K562 (cell line): Measurements from ENCODE around the gene ABCC5. TPM values are rescaled to one million over a fixed set of nuclear protein-coding genes. Genes with fewer than 3 reads are reported as not detected.

ENCODE experiments used
- ELF2 ChIP-seq: fragments of 250-450 bp; sonication (Bioruptor Pico); IDR thresholded peaks from 2 replicates; pipeline ENCODE4 v1.5.0; 2021; ENCODE audit warnings: mild to moderate bottlenecking
- ILF3 ChIP-seq: fragments of 450-650 bp; IDR thresholded peaks from 2 replicates; pipeline ENCODE4 v1.6.1; 2018; ENCODE audit warnings: antibody characterized with exemption, mild to moderate bottlenecking, moderate library complexity, borderline replicate concordance
- KAT7 ChIP-seq: sonication (generic); formaldehyde crosslinking; IDR thresholded peaks from 2 replicates; pipeline ENCODE4 v1.8.0; 2022; ENCODE audit warnings: missing genetic modification reagents, mild to moderate bottlenecking, borderline replicate concordance
- MCM5 ChIP-seq: fragments of 450-650 bp; IDR thresholded peaks from 2 replicates; pipeline ENCODE4 v1.6.1; 2016; ENCODE audit warnings: low read depth
- MCM7 ChIP-seq, 2 experiments: fragments of 450-650 bp; IDR thresholded peaks; 2 replicates each; pipeline ENCODE4 v1.6.1; 2016 to 2018
- NEUROD1 ChIP-seq: fragments of 150-350 bp; IDR thresholded peaks from 2 replicates; pipeline ENCODE4 v1.6.1; 2014; ENCODE audit warnings: borderline replicate concordance, low read length, low read depth; ENCODE audit not compliant: partially characterized antibody
- NR1H2 ChIP-seq: sonication (generic); formaldehyde crosslinking; IDR thresholded peaks from 2 replicates; pipeline ENCODE4 v1.4.0; 2020; ENCODE audit warnings: mild to moderate bottlenecking, missing genetic modification reagents
- POLR3G ChIP-seq: IDR thresholded peaks from 2 replicates; pipeline ENCODE4 v1.6.1; 2011; ENCODE audit not compliant: insufficient read length, insufficient replicate concordance; ENCODE audit errors: extremely low read depth
- PTRF ChIP-seq: fragments of 450-650 bp; IDR thresholded peaks from 2 replicates; pipeline ENCODE4 v1.6.1; 2016; ENCODE audit warnings: mild to moderate bottlenecking, missing genetic modification characterization, missing compliant biosample characterization
- RFX5 ChIP-seq: IDR thresholded peaks from 2 replicates; pipeline ENCODE4 v1.6.1; 2011; ENCODE audit warnings: low read depth, mild to moderate bottlenecking, improper control_type of control experiment, low read length
- SMAD4 ChIP-seq: fragments of 250-450 bp; sonication (Bioruptor Pico); conservative IDR thresholded peaks from 2 replicates; pipeline ENCODE4 v1.8.0; 2021; ENCODE audit warnings: inconsistent platforms, mild to moderate bottlenecking, moderate library complexity
- XRCC5 ChIP-seq: fragments of 200-400 bp; formaldehyde crosslinking; IDR thresholded peaks from 2 replicates; pipeline ENCODE4 v1.6.1; 2017; ENCODE audit warnings: low read depth, mild to moderate bottlenecking, low read length
- ZNF41 ChIP-seq: fragments of 250-450 bp; sonication (Bioruptor Pico); conservative IDR thresholded peaks from 2 replicates; pipeline ENCODE4 v1.4.0; 2020; ENCODE audit warnings: mild to moderate bottlenecking
- polyA plus RNA-seq, 8 experiments: library from polyadenylated mRNA; depleted of rRNA in 4 of 8; stranded (reverse) in 5 of 8; unstranded in 3 of 8; fragments of >200 nt; fragmentation: Nextera tagmentation in 2 of 8; fragmentation: Illumina TruSeq in 1 of 8; extraction: Ambion mirVana in 2 of 8; extraction: Trizol in 1 of 8; gene quantifications; 2 replicates each; pipeline versions ENCODE4 v1.2.1 to v1.2.3, GENCODE V29; 2011 to 2014; ENCODE audit warnings: inconsistent platforms in 1 of 8, missing spikeins in 1 of 8
- total RNA-seq, 7 experiments: library from RNA; depleted of rRNA in 6 of 7; stranded (reverse); fragments of >200 nt in 6 of 7; fragmentation: Illumina TruSeq in 2 of 7; extraction: Trizol in 2 of 7; gene quantifications; 2 replicates each; pipeline versions ENCODE4 v1.2.1 to v1.2.3, GENCODE V29; 2011 to 2021; ENCODE audit warnings: low replicate concordance in 1 of 7
- TF ChIP-seq, protein P1 (sequence below): fragments of 450-650 bp; IDR thresholded peaks from 2 replicates; pipeline ENCODE4 v1.6.1; 2016; ENCODE audit warnings: mild to moderate bottlenecking
- TF ChIP-seq, protein P2 (sequence below), 2 experiments: fragments of 450-650 bp; IDR thresholded peaks; 2 replicates each; pipeline ENCODE4 v1.6.1; 2016; ENCODE audit warnings: mild to moderate bottlenecking in 2 of 2, borderline replicate concordance in 1 of 2, low read depth in 1 of 2, moderate library complexity in 1 of 2

Gene ABCC5
- total and polyA plus RNA-seq, 9 of the 15 experiments (the other 6 are each of a cell fraction or from before 2014, with no cell fraction given), result 22.0 to 53.0 (median 41.9) TPM

DNA sequence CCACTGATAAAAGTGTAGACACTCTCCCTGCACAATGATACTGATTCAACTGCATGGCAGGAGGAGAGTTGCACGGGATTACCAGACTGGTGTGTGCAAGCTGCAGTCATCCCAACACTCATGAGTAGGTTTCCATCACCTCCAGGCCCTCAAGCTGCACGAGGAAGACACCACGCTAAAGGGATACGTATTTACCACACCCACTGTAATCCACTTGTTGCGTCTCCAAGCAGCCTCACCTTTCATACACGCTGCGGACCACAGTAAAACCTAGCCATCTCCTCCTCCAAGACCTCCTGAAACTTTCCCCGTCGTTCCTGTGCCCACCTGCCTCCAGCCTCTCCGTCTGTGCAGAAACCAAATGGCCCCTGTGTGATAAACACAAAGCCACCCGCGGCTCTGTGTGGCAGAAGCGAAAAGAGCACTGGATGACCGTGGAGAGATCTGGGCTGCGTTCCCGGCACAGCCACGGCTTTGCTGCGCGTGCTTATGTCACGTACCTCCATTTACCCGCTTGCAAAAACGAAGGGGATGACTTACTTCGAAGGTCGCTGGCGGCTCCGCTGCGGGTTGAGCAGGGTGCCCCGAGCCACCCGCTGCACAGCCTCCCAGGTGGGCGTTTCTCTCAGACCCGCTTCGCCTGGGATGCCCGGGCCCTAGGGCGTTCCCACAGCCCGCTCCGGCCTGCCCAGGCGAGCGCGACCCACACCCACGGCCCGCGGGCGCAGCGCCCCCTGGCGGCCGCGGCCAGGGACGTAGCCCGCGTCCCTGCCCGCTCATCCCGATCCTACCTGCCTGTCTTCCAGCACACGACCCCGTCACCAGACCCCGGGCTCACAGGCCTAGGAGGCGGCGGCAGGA, 643 bp downstream of the ABCC5 start (continued):
- TF ChIP-seq, protein P1, sequence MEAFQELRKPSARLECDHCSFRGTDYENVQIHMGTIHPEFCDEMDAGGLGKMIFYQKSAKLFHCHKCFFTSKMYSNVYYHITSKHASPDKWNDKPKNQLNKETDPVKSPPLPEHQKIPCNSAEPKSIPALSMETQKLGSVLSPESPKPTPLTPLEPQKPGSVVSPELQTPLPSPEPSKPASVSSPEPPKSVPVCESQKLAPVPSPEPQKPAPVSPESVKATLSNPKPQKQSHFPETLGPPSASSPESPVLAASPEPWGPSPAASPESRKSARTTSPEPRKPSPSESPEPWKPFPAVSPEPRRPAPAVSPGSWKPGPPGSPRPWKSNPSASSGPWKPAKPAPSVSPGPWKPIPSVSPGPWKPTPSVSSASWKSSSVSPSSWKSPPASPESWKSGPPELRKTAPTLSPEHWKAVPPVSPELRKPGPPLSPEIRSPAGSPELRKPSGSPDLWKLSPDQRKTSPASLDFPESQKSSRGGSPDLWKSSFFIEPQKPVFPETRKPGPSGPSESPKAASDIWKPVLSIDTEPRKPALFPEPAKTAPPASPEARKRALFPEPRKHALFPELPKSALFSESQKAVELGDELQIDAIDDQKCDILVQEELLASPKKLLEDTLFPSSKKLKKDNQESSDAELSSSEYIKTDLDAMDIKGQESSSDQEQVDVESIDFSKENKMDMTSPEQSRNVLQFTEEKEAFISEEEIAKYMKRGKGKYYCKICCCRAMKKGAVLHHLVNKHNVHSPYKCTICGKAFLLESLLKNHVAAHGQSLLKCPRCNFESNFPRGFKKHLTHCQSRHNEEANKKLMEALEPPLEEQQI, result no peak
- TF ChIP-seq KAT7 (CRISPR knock-in tag) (no peak), NR1H2 (no peak), RFX5 (no peak), ILF3 (peak; percentile 57; the same call in 1 of the 2 replicates), SMAD4 (CRISPR knock-in tag) (peak; percentile 33), NEUROD1 (peak; percentile 40), MCM7 (IDR thresholded peaks at IDR 0.05) (no peak), POLR3G (no peak), PTRF (no peak), ELF2 (0 out of 2 replicates have a peak, but pooled peaks have one; percentile 40), XRCC5 (0 out of 2 replicates have a peak, but pooled peaks have one; percentile 79), MCM5 (no peak), ZNF41 (CRISPR knock-in tag) (no peak)
- TF ChIP-seq, protein P2, sequence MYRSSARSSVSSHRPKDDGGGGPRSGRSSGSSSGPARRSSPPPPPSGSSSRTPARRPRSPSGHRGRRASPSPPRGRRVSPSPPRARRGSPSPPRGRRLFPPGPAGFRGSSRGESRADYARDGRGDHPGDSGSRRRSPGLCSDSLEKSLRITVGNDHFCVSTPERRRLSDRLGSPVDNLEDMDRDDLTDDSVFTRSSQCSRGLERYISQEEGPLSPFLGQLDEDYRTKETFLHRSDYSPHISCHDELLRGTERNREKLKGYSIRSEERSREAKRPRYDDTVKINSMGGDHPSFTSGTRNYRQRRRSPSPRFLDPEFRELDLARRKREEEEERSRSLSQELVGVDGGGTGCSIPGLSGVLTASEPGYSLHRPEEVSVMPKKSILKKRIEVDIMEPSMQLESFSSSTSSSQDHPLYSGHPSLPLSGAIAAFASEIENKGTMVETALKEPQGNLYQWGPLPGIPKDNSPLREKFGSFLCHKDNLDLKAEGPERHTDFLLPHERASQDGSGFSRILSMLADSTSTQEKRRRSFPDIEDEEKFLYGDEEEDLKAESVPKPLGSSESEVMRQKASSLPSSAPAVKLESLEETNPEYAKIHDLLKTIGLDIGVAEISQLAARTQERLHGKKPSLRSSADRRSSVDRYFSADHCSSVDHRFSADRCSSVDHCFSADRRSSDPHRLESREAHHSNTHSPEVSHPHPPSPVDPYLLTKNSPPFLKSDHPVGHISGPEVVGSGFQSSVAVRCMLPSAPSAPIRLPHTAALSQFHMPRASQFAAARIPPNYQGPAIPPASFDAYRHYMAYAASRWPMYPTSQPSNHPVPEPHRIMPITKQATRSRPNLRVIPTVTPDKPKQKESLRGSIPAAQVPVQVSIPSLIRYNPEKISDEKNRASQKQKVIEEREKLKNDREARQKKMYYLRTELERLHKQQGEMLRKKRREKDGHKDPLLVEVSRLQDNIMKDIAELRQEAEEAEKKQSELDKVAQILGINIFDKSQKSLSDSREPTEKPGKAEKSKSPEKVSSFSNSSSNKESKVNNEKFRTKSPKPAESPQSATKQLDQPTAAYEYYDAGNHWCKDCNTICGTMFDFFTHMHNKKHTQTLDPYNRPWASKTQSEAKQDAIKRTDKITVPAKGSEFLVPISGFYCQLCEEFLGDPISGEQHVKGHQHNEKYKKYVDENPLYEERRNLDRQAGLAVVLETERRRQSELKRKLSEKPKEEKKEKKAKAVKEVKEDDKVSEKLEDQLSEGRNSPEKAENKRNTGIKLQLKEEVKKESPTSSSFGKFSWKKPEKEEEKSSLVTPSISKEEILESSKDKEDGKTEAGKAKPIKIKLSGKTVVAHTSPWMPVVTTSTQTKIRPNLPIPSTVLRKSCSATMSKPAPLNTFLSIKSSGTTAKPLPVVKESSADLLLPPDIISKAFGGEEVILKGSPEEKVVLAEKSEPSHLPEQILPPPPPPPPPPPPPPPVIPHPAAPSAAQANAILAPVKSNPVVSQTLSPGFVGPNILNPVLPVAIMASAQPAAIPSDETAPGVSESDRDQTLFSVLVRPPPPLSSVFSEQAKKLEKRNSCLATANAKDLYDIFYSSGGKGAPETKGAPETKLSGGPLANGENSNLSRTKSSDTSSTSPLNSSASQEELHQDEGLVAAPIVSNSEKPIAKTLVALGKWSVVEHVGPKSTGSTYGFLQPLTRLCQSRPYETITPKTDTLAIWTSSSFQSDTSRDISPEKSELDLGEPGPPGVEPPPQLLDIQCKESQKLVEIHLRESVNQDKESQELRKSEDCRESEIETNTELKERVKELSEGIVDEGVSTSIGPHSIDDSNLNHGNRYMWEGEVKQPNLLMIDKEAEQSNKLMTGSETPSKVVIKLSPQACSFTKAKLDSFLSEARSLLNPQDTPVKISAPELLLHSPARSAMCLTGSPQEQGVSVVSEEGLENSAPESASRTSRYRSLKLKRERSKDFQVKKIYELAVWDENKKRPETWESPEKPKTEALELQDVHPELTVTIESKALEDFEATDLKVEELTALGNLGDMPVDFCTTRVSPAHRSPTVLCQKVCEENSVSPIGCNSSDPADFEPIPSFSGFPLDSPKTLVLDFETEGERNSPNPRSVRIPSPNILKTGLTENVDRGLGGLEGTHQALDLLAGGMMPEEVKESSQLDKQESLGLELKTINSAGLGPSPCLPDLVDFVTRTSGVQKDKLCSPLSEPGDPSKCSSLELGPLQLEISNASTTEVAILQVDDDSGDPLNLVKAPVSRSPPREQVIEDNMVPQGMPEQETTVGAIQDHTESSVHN (IDR thresholded peaks at IDR 0.05; ENCODE audit: borderline replicate concordance in 1 of 2, low read depth in 1 of 2), result no peak
